GM18511 (cell line): ENCODE measurements around the gene SPECC1.
"Not testable (repeated sequence)": the region's sequence is repeated elsewhere in the genome, so short reads cannot be mapped to it uniquely, and the experiment has no call there.

Experiments used
- ATAC-seq: cut with Tn5 transposase; IDR thresholded peaks from one replicate; pipeline ENCODE4 v1.9.1; 2021; ENCODE audit warnings: mild to moderate bottlenecking, moderate library complexity; ENCODE audit not compliant: unreplicated experiment

Gene SPECC1

DNA sequence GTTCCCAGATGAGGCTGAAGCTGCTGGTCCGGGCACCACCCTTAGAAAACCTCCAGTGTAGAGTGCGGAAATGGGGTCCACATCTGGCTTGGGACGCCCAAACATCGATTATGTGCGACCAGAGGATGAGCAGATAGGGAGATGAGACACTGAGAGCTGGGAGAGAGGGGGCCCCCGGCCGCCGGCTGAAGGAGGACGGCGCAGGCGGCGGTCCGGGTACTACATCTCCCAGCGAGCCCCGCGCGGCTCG lies 182 bp upstream of the SPECC1 start:
- ATAC-seq = no peak

DNA sequence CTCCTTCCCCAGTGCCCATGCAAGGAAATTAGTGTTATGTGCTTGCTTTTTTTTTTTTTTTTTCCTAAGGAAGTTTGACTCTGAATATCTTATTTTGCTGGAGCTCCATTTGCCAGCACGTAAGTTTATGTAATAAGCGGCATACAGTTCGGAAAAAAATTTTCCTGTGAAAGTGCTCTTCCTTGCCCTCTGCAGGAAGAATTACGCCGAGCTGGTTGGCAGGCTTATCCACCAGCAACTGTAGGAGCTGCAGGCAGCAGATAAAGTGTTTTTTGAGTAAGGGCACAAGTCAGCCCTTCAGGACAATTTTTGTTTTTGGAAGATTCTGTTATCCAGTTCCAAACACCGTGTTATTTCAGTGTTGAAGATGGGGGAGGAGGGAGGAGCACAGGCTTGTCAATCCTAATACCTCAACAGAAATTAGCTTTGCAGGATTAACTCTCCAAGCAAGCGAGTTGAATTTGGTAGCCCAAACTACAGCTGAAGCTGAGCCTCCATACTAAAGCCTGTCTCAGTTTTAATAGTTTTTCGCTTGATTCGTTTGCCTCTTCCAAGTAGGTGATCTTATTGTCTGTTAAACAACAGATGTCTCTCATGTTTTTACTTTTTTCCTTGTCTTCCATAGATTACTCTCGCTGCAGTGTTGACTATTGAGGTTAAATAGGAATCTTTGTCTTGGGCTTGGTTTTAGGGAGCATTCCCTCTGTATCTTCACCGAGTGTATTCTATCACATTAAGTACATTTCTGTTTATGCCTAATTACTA lies 1.1 kb downstream of the SPECC1 start:
- ATAC-seq = no peak

DNA sequence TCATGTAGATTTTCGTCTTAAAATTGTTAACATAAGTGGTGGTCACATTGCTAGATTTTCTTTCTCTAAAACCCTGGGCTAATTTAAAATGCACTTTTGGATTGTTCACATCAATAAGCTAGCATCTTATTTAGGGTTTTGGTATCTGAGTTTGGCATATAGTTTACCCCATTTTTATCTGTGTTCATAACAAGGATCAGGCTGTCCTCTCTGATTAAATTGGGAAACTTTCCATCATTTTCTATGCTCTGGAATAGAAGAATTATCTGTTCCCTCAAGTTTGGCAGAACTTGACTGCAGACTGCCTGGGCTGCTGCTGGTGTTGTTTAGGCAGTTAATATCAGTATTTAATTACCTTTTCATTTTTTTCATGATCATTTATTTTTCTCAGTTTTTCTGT lies 1.8 kb downstream of the SPECC1 start:
- ATAC-seq = no peak

DNA sequence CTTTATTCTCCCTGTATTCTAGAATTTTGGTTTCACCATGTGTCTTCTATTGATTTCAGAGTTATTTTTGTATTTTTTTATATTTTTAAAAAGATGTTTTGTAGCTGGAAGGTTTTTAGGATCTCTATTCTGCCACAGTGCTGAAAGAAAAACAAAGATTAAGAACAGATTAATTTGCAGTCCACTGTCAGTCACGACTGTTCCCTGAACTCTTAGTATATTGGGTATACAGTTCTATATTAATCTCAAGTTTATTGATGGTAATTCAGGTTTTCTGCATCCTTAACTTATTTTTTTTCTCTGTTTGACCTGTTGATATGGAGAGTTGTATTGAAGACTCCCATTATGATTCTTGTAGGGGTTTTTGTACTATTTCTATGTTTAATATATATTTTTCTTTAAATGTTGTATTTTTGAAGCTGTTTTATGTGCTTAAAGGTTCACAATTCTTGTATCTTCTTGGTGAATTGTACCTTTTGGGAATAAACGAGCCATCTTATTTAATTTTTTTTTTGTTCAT lies 2.9 kb downstream of the SPECC1 start:
- no peak for ATAC-seq

DNA sequence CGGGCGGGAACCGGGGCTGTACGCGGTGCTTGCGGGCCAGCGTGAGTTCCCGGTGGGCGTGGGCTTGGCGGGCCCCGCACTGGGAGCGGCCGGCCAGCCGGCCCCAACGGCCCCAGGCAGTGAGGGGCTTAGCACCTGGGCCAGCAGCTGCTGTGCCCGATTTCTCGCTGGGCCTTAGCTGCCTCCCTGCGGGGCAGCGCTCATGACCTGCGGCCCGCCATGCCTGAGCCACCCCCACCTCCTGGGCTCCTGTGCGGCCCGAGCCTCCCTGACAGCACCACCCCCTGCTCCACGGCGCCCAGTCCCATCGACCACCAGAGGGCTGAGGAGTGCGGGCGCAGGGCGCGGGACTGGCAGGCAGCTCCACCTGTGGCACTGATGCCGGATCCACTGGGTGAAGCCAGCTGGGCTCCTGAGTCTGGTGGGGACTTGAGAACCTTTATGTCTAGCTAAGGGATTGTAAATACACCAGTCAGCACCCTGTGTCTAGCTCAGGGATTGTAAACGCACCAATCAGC lies 7.4 kb downstream of the SPECC1 start:
- ATAC-seq = not testable (repeated sequence)

DNA sequence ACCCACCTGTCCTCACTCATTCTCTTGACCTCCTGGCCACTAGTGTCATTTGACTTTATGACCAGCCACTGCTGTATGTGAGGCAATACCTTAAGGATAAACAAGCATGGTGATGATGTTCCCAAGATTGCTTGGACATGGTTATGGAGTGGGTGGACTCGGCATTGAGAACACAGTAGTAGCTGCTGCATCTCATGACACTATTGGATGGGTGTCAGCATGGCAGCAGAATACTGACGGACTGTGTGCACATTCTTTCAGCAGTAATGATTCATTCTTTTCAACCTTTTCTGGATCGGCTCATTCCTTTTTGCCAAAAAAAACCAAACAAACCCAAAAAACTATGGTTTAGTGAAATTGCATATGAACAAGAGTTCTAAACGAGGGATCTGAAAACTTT lies 13.5 kb downstream of the SPECC1 start:
- no peak for ATAC-seq

DNA sequence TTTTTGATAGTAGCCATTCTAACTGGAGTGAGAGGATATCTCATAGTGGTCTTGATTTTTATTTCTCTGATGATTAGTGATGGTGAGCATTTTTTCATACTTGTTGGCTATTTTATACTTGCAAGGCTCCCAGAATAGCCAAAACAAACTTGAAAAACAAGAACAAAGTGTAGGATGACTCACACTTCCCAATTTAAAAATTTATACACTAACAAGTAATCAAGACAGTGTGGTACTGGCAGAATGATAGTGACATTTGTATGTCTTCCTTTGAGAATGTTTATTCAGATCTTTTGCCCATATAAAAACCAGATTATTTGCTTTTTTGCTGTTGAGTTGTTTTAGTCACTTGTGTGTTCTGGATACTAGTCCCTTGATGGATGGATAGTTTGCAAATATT lies 17.8 kb downstream of the SPECC1 start:
- ATAC-seq = no peak

DNA sequence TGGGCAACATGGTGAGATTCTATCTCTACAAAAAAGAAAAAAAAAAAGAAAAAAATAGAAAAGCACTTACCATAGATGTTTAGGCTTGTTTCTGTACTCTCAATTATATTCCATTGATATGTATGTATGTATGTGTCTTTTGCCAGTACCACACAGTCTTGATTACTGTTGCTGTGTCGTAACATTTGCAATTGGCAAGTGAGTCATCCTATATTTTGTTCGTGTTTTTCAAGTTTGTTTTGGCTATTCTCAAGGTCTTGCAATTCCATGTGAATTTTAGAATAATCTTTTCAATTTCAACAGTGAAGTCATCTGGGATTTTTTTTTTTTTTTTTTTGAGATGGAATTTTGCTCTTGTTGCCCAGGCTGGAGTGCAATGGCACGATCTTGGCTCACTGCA lies 19.3 kb downstream of the SPECC1 start:
- no peak for ATAC-seq

DNA sequence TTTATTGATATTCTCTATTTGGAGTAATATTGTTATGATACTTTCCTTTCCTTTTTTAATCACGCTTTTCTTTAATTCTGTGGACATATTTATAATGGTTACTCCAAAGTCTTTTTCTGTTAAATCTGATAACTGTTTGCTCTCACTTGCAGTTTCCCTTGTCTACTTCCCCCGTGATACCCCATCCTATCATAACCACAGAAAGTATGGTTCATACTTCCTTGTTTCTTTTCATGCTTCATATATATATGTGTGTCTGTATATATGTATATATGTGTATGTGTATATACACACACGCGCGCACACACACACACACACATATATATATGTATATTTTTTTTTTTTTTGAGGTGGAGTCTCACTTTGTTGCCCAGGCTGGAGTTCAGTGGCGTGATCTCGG lies 23.5 kb downstream of the SPECC1 start:
- ATAC-seq = no peak

DNA sequence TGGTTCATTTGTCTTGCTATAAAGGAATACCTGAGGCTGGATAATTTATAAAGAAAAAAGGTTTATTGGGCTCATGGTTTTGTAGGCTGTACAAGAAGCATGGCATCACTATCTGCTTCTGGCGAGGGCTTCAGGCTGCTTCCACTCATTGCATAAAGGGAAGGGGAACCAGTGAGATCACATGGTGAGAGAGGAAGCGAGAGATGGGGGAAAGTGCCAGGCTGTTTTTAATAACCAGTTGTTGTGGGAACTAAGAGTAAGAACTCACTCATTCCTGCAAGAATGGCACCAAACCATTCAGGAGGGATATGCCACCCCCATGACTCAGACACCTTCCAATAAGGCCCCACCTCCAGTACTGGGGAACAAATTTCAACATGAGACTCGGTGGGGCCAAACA lies 24.3 kb downstream of the SPECC1 start:
- ATAC-seq = no peak

DNA sequence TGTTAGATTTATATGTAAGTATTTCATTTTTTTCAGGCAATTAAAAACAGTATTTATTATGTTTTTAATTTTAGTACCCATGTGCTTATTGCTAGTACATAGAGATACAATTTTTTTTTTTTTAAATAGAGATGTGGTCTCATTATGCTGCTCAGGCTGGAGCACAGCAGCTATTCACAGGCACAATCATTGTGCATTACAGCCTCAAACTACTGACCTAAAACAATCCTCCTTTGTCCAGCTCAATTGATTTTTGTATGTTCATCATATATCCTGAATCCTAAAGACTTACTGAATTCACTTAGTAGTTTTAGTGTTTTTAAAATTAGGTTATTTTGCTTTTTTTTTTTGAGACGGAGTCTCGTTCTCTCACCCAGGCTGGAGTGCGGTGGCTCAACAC lies 26.3 kb downstream of the SPECC1 start:
- ATAC-seq = no peak

DNA sequence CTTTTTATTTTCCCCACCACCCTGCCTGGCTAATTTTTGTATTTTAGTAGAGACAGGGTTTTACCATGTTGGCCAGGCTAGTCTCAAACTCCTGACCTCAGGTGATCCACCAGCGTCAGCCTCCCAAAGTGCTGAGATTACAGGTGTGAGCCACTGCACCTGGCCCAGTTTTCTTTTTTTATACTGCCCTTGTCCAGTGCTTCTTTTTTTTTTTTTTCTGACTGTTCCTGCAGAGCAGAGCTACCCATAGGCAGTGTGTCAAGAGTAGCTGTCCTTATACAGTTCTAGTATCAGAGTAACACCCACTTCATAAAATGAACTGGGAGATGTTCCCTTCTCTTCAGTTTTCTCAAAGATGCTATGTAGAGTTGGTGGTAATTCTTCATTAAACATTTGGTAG lies 28.1 kb downstream of the SPECC1 start:
- ATAC-seq = not testable (repeated sequence)

DNA sequence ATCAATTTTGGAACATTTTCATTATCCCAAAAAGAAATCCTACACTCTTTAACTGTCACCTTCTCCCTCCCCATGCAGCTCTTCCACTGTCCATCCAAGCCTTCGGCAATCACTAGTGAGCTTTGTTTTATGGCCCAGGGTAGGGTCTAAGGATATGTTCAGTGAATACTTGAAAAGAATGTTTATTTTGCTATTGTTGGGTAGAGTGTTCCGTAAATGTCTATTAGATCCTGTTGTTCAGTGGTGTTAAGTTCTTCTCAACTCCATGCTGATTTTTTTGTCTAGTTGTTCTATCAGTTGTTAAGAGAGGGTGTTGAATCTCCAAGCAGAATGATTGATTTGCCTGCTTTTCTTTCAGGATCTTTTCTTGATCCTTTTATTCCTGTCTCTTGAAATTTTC lies 29.9 kb downstream of the SPECC1 start:
- ATAC-seq = no peak

DNA sequence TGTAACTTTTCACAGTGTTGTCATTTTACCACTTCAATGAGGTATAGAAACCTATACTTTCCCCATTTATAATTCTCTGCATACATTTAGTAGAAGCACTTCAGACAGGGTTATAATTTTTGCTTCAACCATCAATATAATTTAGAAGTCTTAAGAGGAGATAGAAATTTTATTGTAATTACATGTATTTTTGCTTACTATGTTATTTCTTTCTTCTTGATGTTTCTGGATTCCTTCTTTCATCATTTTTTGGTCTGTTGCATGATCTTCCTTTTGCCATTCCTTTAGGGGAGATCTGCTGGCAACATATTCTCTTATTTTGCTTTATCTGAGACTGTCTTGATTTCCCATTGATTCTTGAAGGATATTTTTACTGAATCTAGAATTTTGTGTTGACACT lies 31.1 kb downstream of the SPECC1 start:
- no peak for ATAC-seq

DNA sequence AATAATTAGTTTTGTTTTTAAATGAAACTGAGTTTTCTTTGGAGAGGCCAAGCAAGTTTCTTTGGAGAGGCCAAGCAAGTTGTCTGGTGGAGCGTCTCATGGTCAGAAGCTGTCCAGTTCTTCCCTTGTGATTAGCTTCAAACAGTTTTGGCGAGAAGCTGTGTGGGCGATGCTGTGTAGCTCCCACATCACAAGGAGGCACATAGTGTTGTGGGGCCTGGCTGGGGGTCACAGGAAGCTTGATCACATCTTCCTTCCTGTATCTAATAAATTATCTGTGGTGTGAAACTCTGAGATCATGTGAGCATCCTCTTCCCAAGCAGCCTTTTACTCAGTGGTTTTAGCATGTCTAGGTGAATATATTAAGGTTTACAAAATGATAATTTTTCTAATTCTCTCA lies 33.9 kb downstream of the SPECC1 start:
- no peak for ATAC-seq

DNA sequence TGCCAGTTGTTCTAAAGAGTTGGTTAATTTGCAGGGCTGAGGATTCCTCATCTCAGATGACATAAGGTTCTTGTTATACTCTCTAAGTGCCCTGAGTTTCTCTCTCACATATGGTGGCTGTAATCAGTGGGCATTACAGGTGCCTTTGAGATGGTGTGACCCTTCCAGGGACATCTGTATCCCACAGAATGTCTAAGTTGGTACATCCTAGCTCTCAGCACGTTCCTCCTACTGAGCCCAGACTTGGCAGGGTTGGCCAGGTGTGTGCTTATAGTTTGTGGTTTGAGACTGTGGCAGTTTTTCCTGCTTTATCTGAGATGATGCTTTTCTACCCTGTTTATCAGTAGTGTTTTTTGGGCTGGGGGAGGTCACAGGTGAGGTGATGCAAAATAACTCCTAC lies 36.3 kb downstream of the SPECC1 start:
- ATAC-seq = no peak

DNA sequence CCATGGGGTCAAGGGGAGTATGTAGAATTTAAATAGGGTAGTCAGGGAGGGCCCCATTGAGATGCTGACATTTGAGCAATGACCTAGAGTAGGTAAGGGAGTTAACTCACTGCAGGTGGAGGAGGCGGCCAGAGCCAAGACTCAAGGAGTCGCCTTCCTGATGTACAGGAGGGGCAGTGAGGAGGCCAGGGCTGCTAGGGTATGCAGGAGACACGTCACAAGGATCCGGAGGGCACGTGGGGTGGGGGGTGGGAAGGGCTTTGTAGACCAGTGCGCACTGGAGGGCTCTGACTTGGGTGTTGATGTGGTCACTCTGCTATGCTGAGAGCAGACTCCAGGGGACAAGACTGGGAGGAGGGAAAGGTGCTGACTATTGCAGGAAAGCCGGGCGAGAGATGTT lies 37.5 kb downstream of the SPECC1 start:
- ATAC-seq = no peak

DNA sequence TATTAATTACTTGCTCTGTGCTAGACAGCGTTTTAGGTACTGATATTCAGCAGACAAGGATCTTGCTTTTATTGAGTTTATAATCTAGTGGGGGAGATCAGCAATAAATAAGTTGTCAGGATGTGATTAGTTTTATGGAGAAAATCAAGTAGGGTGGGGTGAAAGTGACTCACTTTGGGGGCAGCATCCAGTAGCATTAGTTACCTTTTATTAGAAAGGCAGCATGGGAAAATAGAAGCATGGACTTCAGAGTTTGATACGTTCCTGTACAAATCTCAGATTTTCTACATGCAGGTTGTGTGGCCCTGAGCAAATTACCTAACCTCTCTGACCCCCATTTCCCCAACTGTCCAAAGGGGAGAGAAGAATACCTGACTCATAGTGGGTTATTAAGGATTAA lies 42.5 kb downstream of the SPECC1 start:
- no peak for ATAC-seq

DNA sequence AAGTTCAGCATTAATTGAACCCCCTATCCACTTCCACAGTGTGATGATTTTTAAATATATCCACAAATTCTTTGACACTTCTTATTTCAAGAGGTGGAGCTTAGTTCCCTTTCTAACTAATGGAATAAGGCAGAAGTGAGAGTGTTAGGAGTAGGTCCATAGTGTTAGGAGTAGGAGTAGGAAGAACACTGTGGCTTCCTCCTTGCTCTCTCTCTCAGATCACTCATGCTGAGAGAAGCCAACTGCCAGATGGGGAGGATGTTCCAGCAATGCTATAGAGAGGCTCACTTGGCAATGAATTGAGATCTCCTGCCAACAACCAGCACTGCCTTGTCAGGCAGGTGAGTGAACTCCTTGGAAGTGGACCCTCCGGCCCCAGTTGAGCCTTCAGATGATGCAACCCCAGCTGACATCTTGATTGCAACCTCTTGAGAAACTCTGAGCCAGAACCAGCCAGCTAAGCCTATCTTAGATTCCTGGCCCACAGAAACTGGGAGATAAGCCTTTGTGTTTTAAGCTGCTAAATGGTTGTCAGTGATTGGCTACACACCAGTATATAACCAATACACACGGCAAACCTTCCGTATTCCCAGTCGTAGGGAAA lies 44.3 kb downstream of the SPECC1 start:
- no peak for ATAC-seq

DNA sequence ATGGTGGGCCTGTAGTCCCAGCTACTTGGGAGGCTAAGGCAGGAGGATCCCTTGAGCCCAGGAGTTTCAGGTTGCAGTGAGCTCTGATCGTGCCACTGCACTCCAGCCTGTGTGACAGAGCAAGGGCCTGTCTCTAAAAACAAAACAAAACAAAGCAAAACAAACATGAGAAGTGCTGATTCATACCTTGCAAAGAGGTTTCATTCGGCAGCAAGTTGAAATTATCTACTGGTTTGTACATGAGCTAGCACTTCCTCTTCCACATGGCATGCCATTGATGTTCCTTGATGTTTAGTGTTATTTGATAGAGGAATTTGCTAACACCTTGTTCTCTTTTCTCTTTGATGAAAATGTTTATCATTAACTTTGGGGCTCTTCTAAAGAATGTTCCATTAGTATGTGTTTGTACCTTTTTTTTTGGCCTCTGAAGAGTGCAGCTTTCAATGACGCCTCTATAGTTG lies 50.6 kb downstream of the SPECC1 start:
- peak; percentile 54 for ATAC-seq

DNA sequence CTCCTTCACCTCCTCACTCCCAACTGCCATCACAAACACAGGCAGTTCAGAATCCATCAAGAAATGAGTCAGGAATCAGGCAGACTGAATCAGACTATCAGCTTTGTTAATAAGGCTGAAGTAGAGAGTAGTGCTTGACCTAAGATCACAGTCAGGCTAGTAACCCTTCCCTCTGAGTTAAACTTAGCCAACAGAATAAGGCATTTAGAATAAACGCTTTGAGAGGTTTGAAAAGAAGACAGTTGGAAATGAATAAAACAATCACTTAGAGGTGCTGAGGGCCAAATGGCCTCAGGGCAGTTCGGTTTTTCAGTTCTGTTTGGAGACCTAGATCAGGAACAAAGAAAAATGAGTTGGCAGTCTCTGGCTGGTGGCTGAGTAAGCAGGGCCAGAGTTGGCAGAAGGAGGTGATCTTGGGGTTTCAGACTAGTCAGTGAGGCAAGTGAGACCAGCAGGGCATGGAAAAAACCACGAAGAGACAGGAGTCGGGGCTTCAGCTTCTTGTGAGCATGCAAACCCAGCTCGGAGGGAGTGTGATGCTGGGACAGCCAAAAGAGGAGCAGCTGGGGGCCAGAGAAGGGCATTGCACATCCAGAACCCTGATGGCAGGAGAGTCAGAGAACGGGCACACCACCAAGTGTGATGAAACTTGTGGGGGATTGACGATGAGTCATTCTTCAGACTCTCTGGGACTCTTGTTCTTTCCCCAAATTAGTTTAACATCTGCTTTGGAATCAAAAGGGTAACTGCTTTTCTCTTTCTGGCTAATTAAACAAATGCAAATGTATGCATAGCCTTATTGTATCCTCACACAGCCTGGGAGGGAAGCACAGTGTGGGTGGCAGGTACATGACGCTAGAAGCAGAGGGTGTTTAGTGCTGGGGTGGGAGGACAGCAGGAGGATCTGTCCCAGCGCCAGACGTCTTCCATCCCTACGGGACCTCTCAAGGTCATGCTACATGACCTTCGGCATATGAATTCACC lies 54.8 kb downstream of the SPECC1 start:
- peak; percentile 64 for ATAC-seq
